Keratinocyte (primary cell): ENCODE results near the gene TLR10. TPM values are rescaled to one million over a fixed set of nuclear protein-coding genes. Genes with fewer than 3 reads are reported as not detected.
A peak's percentile ranks its signal among the peaks of the same experiment; 100 is the strongest.

Experiments used
- DNase-seq: peaks from one replicate; pipeline ENCODE4 v3.0.0-alpha.2; 2011; ENCODE audit warnings: low read depth, missing footprints, low spot score
- FAIRE-seq: peaks from 2 replicates; lab custom pipeline; 2011; peaks lifted over from hg19 to GRCh38; lab: Jason Lieb, UNC
- H2AFZ ChIP-seq: 2 replicates; pipeline ENCODE4 v1.6.0; 2012; ENCODE audit warnings: low read length, control low read depth, inconsistent platforms; ENCODE audit not compliant: control insufficient read depth
- H3K27ac ChIP-seq: 2 replicates; pipeline ENCODE4 v1.5.1; 2011; ENCODE audit warnings: low read length; ENCODE audit not compliant: control insufficient read depth, insufficient read depth
- H3K27me3 ChIP-seq: 3 replicates; pipeline ENCODE4 v1.6.0; 2011; ENCODE audit warnings: low read length; ENCODE audit not compliant: control insufficient read depth, insufficient read depth; ENCODE audit errors: extremely low read depth
- H3K36me3 ChIP-seq, 2 experiments: 2 replicates in 1 of 2; 3 replicates in 1 of 2; pipeline ENCODE4 v1.5.1; 2011; ENCODE audit warnings: low read length in 2 of 2, mild to moderate bottlenecking in 1 of 2; ENCODE audit not compliant: control insufficient read depth in 2 of 2, insufficient read depth in 2 of 2; ENCODE audit errors: extremely low read depth in 1 of 2
- H3K4me1 ChIP-seq: 3 replicates; pipeline ENCODE4 v1.5.1; 2011; ENCODE audit warnings: low read length; ENCODE audit not compliant: control insufficient read depth, insufficient read depth; ENCODE audit errors: extremely low read depth
- H3K4me2 ChIP-seq: 3 replicates; pipeline ENCODE4 v1.6.0; 2011; ENCODE audit warnings: low read depth, low read length; ENCODE audit not compliant: control insufficient read depth, insufficient read depth; ENCODE audit errors: extremely low read depth
- H3K4me3 ChIP-seq, 3 experiments: fragments of 200-600 bp in 1 of 3; sonication (generic) in 1 of 3; 2 replicates in 2 of 3; 3 replicates in 1 of 3; pipeline ENCODE4 v1.5.1; 2011 to 2016; ENCODE audit warnings: low read length in 3 of 3, mild to moderate bottlenecking in 3 of 3, control low read depth in 2 of 3, inconsistent platforms in 1 of 3, low read depth in 1 of 3, mixed read lengths in 1 of 3, mixed run types in 1 of 3, moderate library complexity in 1 of 3; ENCODE audit not compliant: control insufficient read depth in 2 of 3, insufficient read depth in 2 of 3; ENCODE audit errors: extremely low read depth in 1 of 3
- H3K79me2 ChIP-seq: 2 replicates; pipeline ENCODE4 v1.6.0; 2012; ENCODE audit warnings: low read length; ENCODE audit not compliant: control insufficient read depth, insufficient read depth
- H3K9ac ChIP-seq: 3 replicates; pipeline ENCODE4 v1.6.0; 2011; ENCODE audit warnings: low read length; ENCODE audit not compliant: control insufficient read depth, insufficient read depth; ENCODE audit errors: extremely low read depth
- H3K9me1 ChIP-seq: 3 replicates; pipeline ENCODE4 v1.6.0; 2011; ENCODE audit warnings: low read length; ENCODE audit not compliant: control insufficient read depth, insufficient read depth; ENCODE audit errors: extremely low read depth
- H3K9me3 ChIP-seq: 2 replicates; pipeline ENCODE4 v1.5.1; 2012; ENCODE audit warnings: low read depth, low read length; ENCODE audit not compliant: control insufficient read depth
- H4K20me1 ChIP-seq: 3 replicates; pipeline ENCODE4 v1.6.0; 2011; ENCODE audit warnings: low read length; ENCODE audit not compliant: control insufficient read depth, insufficient read depth; ENCODE audit errors: extremely low read depth
- EZH2 ChIP-seq: IDR thresholded peaks from one replicate; pipeline ENCODE4 v1.6.1; 2012; ENCODE audit warnings: inconsistent platforms, mild to moderate bottlenecking, low read length, moderate library complexity
- dilution Hi-C: fragments of 300-500 bp; cut with MboI; formaldehyde crosslinking; loops from one replicate; pipeline ENCODE4 v1.7.0; 2020; ENCODE audit warnings: low sequenced_read_pairs; ENCODE audit not compliant: extremely low pct_ligation_motif_present
- polyA plus RNA-seq, 5 experiments: library from polyadenylated mRNA; depleted of rRNA in 3 of 5; stranded (reverse) in 3 of 5; stranded (forward) in 1 of 5; unstranded in 1 of 5; fragments of >200 nt; gene quantifications; 1 replicate in 1 of 5; 2 replicates in 3 of 5; 3 replicates in 1 of 5; pipeline versions ENCODE4 v1.2.1 to v1.2.3, GENCODE V29; 2011 to 2012; ENCODE audit warnings: missing spikeins in 2 of 5, low read depth in 1 of 5, low replicate concordance in 1 of 5
- small RNA-seq, 3 experiments: library from RNA; depleted of rRNA; stranded (forward); fragments of <200 nt; gene quantifications; one replicate each; pipeline ENCODE3, GENCODE V24; 2012; ENCODE audit warnings: low read depth in 3 of 3, low replicate concordance in 1 of 3; ENCODE audit not compliant: insufficient read length in 3 of 3
- TF ChIP-seq, protein P1 (sequence below), 3 experiments: IDR thresholded peaks in 1 of 3; conservative IDR thresholded peaks in 1 of 3; optimal IDR thresholded peaks in 1 of 3; 2 replicates in 2 of 3; 3 replicates in 1 of 3; pipeline versions ENCODE3 to v1.5.1; 2011; ENCODE audit warnings: low read length in 3 of 3, mild to moderate bottlenecking in 3 of 3, moderate library complexity in 2 of 3, control low read depth in 1 of 3, inconsistent platforms in 1 of 3; ENCODE audit not compliant: insufficient read depth in 2 of 3; ENCODE audit errors: extremely low read depth in 1 of 3

Gene TLR10
- polyA plus RNA-seq, 1 donor (not counting 4 experiments of a cell fraction or from before 2014, with no cell fraction given), result 0.05 TPM

DNA sequence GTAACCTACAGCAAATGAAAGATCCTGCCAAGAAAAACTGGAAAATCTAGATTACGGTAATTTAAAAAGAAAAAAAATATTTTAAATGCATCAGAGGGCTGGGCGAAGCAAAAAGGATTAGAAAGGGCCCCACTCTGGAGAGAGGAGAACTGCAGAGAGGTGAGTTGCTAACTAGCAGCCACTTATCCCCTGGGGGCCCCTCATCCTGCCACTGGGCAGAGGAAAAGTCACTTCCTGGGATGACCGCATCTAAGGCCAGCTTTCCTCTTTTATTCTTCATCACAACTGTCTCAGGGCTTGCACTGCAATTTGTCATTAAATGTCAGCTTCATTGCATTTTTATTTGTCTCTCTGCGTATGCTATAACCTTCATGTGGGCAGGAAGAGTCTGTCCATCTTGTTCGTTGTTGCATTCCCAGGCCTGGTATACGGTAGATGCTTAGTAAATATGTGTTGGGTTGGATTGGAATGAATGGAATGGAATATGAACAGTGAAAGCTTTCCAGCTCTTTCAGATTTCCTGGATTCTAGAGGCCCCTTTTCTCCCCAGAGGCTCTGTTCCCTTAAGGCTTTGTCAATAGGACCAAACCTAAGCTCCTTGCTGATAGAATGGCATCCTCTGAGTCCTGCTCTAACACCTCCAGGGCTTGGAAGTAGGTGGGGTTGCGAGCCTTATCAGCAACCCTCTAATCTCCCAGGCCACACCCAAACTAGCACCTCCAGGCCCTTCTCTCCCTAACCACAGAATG, 58.9 kb downstream of the TLR10 start:
- H3K27ac ChIP-seq, result no peak overlapping the region
- peak; percentile 13 for FAIRE-seq
- H3K4me2 ChIP-seq, result peak overlapping the region; percentile 3

DNA sequence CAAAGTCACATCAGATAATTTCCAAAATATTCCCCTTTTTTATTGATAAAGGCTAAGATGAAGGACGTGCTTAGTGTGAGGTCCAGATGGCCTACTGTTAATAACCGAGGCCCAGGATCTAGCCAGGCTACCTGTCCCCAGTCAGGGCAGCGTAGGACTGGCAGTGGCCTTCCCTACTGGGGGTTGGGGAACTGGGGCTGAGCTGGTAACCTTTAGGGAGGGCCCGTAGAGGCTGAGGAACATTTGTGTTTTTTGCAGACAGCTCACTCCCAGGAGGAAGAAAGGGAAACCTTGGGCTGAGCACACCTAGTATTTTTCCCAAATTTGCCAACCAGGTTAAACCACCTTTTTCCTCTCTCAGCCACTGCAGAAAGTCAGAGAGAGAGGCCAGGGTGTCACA, 59.7 kb downstream of the TLR10 start:
- Histone ChIP-seq H3K4me3 (no peak overlapping the region), H3K27ac (no peak overlapping the region), H3K9me1 (no peaks in the 10 kb centered on the region), H3K4me2 (no peak overlapping the region), H3K4me1 (peaks cover 14% of the 10 kb centered on the region), H3K79me2 (no peaks in the 10 kb centered on the region), H3K27me3 (no peaks in the 10 kb centered on the region), H4K20me1 (no peaks in the 10 kb centered on the region), H3K9me3 (no peaks in the 10 kb centered on the region), H2AFZ (no peak overlapping the region), H3K9ac (no peak overlapping the region), H3K36me3 (no peaks in the 10 kb centered on the region)
- dilution Hi-C loops, result no loop called here
- FAIRE-seq (no peak), DNase-seq (no peak)
- TF ChIP-seq EZH2, result no peak
- TF ChIP-seq, protein P1, sequence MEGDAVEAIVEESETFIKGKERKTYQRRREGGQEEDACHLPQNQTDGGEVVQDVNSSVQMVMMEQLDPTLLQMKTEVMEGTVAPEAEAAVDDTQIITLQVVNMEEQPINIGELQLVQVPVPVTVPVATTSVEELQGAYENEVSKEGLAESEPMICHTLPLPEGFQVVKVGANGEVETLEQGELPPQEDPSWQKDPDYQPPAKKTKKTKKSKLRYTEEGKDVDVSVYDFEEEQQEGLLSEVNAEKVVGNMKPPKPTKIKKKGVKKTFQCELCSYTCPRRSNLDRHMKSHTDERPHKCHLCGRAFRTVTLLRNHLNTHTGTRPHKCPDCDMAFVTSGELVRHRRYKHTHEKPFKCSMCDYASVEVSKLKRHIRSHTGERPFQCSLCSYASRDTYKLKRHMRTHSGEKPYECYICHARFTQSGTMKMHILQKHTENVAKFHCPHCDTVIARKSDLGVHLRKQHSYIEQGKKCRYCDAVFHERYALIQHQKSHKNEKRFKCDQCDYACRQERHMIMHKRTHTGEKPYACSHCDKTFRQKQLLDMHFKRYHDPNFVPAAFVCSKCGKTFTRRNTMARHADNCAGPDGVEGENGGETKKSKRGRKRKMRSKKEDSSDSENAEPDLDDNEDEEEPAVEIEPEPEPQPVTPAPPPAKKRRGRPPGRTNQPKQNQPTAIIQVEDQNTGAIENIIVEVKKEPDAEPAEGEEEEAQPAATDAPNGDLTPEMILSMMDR (optimal IDR thresholded peaks at IDR 0.05 in 1 of 3, IDR thresholded peaks at IDR 0.05 in 1 of 3, conservative IDR thresholded peaks at IDR 0.05 in 1 of 3; ENCODE audit: extremely low read depth in 1 of 3, insufficient read depth in 2 of 3, low read length in 3 of 3), result no peak

More for the DNA sequence above, 58.9 kb downstream of the TLR10 start:
- Histone ChIP-seq H3K9me3 (no peaks in the 10 kb centered on the region), H3K79me2 (no peaks in the 10 kb centered on the region), H3K4me3 (no peak overlapping the region), H3K27me3 (no peaks in the 10 kb centered on the region), H2AFZ (peak overlapping the region; percentile 16), H4K20me1 (no peaks in the 10 kb centered on the region), H3K9ac (no peak overlapping the region), H3K4me1 (peaks cover 19% of the 10 kb centered on the region), H3K9me1 (no peaks in the 10 kb centered on the region), H3K36me3 (no peaks in the 10 kb centered on the region)
- dilution Hi-C loops, result no loop called here
- TF ChIP-seq EZH2, result no peak
- TF ChIP-seq, protein P1 (optimal IDR thresholded peaks at IDR 0.05 in 1 of 3, IDR thresholded peaks at IDR 0.05 in 1 of 3, conservative IDR thresholded peaks at IDR 0.05 in 1 of 3; ENCODE audit: extremely low read depth in 1 of 3, insufficient read depth in 2 of 3, low read length in 3 of 3), result no peak
- no peak for DNase-seq

Small RNA genes lying within 50 kb of the gene (small RNA-seq; reads per million reads assigned to genes)
- 0 reads per million in 3 experiments for gene RNA5SP158

Other genes starting within 250 kb of the TLR10 start
- gene KLF3, start 118.8 kb downstream of the TLR10 start, polyA plus RNA-seq, result 22.2 to 39.9 TPM (median 25.5 TPM) in 3 replicates
- 0.42 to 1.6 TPM (median 0.73 TPM) in 3 replicates for gene TLR1, start 21.8 kb upstream of the TLR10 start, polyA plus RNA-seq
- gene TLR6, start 73.8 kb upstream of the TLR10 start, polyA plus RNA-seq, result 0.88 to 1.4 TPM (median 1.3 TPM) in 3 replicates
- gene FAM114A1, start 84.8 kb upstream of the TLR10 start, polyA plus RNA-seq, result 39.8 to 79.4 TPM (median 47.2 TPM) in 3 replicates
- gene TMEM156, start 249.4 kb upstream of the TLR10 start, polyA plus RNA-seq, result 0.15 to 0.68 TPM (median 0.19 TPM) in 3 replicates